Breast epithelium (tissue), 4 donors: ENCODE results near the gene SCD5. TPM values are rescaled to one million over a fixed set of nuclear protein-coding genes. Genes with fewer than 3 reads are reported as not detected.

Experiments used
- DNase-seq, 2 donors: peaks; one replicate each; pipeline ENCODE4 v3.0.0-alpha.2; 2019; ENCODE audit warnings: low spot score in 2 of 2
- H3K27ac ChIP-seq, 2 donors: fragments of 200-600 bp; sonication (generic) in 1 of 2; one replicate each; pipeline ENCODE4 v1.5.1; 2016 to 2019; ENCODE audit warnings: mild to moderate bottlenecking in 1 of 2
- H3K27me3 ChIP-seq, 2 donors: fragments of 200-600 bp; sonication (generic) in 1 of 2; one replicate each; pipeline versions ENCODE4 v1.5.1 to v1.6.0; 2017 to 2019; ENCODE audit warnings: control low read depth in 1 of 2, mild to moderate bottlenecking in 1 of 2
- H3K36me3 ChIP-seq: fragments of 200-600 bp; one replicate; pipeline ENCODE4 v1.5.1; 2019
- H3K4me1 ChIP-seq, 2 donors: fragments of 200-600 bp; sonication (generic); one replicate each; pipeline ENCODE4 v1.5.1; 2016 to 2019; ENCODE audit warnings: control low read depth in 1 of 2
- H3K4me3 ChIP-seq, 3 donors: fragments of 200-600 bp; sonication (generic); 1 replicate in 2 of 3; 2 replicates in 1 of 3; pipeline ENCODE4 v1.5.1; 2016 to 2019; ENCODE audit warnings: mild to moderate bottlenecking in 3 of 3, moderate library complexity in 2 of 3
- H3K9me3 ChIP-seq, 2 donors: fragments of 200-600 bp; sonication (generic) in 1 of 2; one replicate each; pipeline ENCODE4 v1.5.1; 2016 to 2019; ENCODE audit warnings: control low read depth in 1 of 2
- POLR2A ChIP-seq: fragments of 450-650 bp; IDR thresholded peaks from one replicate; pipeline ENCODE4 v1.6.1; 2016; ENCODE audit warnings: antibody characterized with exemption, mild to moderate bottlenecking, moderate library complexity
- POLR2AphosphoS5 ChIP-seq, 3 donors: sonication (generic); formaldehyde crosslinking; IDR thresholded peaks; one replicate each; pipeline ENCODE4 v1.6.1; 2017; ENCODE audit warnings: antibody characterized with exemption in 3 of 3
- intact Hi-C: fragments of 100-400 bp; cut with DNase I; formaldehyde crosslinking; loops from one replicate; pipeline ENCODE4 v1.15.1; 2023; ENCODE audit warnings: low total_unique reads
- total RNA-seq, 3 donors: library from RNA; depleted of rRNA; stranded (reverse); fragments of >200 nt; gene quantifications; one replicate each; pipeline ENCODE4 v1.1.0, GENCODE V29; 2016
- TF ChIP-seq, protein P1 (sequence below), 3 donors: fragments of 450-650 bp; IDR thresholded peaks; one replicate each; pipeline ENCODE4 v1.5.1; 2016 to 2017; ENCODE audit warnings: antibody characterized with exemption in 3 of 3, mild to moderate bottlenecking in 3 of 3, moderate library complexity in 3 of 3

The SCD5 gene
- total RNA-seq, 3 donors from 2014 or later, result 9.8 to 17.0 (median 14.7) TPM

DNA sequence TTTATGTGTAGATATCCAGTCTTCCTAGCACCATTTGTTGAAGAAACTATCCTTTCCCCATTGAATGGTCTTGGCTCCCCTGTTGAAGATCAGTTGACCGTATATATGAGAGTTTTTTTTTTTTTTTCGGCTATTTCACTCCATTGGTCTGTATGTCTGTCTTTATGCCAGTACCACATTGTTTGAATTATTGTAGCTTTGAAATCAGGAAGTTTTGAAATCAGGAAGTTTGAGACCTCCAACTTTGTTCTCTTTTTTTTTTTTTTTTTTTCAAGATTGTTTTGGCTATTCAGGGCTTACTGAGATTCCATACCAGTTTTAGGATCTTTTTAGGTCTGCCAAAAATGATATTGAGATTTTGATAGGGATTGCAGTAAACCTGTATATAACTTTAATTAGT, 4.3 kb upstream of the SCD5 start:
- no peak overlapping the region for H3K27ac ChIP-seq
- no peaks in the 10 kb centered on the region for H3K27me3 ChIP-seq
- no peak overlapping the region for H3K4me3 ChIP-seq
- no peaks in the 10 kb centered on the region for H3K9me3 ChIP-seq
- intact Hi-C loops, result no loop called here
- TF ChIP-seq POLR2AphosphoS5 (IDR thresholded peaks at IDR 0.05), result no peak
- TF ChIP-seq POLR2A, result no peak
- TF ChIP-seq, protein P1, sequence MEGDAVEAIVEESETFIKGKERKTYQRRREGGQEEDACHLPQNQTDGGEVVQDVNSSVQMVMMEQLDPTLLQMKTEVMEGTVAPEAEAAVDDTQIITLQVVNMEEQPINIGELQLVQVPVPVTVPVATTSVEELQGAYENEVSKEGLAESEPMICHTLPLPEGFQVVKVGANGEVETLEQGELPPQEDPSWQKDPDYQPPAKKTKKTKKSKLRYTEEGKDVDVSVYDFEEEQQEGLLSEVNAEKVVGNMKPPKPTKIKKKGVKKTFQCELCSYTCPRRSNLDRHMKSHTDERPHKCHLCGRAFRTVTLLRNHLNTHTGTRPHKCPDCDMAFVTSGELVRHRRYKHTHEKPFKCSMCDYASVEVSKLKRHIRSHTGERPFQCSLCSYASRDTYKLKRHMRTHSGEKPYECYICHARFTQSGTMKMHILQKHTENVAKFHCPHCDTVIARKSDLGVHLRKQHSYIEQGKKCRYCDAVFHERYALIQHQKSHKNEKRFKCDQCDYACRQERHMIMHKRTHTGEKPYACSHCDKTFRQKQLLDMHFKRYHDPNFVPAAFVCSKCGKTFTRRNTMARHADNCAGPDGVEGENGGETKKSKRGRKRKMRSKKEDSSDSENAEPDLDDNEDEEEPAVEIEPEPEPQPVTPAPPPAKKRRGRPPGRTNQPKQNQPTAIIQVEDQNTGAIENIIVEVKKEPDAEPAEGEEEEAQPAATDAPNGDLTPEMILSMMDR (IDR thresholded peaks at IDR 0.05), result no peak
- H3K4me1 ChIP-seq, result no peaks in the 10 kb centered on the region
- no peak for DNase-seq
- no peaks in the 10 kb centered on the region for H3K36me3 ChIP-seq

DNA sequence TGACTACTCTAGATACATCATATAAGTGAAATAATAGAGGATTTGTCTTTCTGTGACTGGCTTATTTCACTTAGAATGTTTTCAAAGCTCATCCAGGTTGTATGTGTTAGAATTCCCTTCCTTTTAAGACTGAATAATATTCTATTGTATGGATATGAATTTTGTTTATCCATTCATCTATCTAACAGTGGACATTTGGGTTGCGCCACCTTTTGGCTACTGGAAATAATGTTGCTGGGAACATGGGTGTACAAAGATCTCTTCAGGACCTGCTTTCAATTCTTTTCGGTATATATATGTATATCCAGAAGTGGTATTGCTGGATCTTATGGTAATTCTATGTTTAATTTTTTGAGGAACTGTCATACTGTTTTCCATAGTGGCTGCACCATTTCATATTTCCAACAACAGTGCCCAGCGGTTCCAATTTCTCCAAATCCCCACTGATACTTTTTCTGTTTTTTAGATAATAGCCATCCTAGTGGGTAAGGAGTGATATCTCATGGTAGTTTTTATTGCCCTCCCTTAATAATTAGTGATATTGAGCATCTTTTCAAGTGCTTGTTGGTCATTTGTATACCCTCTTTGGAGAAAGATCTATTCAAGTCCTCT, 3.4 kb upstream of the SCD5 start:
- Histone ChIP-seq H3K27me3 (no peaks in the 10 kb centered on the region), H3K36me3 (no peaks in the 10 kb centered on the region), H3K4me3 (no peak overlapping the region), H3K4me1 (peaks cover 0 to 4% of the 10 kb centered on the region in 2 donors), H3K9me3 (no peaks in the 10 kb centered on the region), H3K27ac (no peak overlapping the region)
- intact Hi-C loops, result no loop called here
- TF ChIP-seq, protein P1 (IDR thresholded peaks at IDR 0.05), result peak in 1 of 3 donors; percentile 20
- TF ChIP-seq POLR2AphosphoS5 (IDR thresholded peaks at IDR 0.05) (no peak), POLR2A (no peak)
- no peak for DNase-seq

DNA sequence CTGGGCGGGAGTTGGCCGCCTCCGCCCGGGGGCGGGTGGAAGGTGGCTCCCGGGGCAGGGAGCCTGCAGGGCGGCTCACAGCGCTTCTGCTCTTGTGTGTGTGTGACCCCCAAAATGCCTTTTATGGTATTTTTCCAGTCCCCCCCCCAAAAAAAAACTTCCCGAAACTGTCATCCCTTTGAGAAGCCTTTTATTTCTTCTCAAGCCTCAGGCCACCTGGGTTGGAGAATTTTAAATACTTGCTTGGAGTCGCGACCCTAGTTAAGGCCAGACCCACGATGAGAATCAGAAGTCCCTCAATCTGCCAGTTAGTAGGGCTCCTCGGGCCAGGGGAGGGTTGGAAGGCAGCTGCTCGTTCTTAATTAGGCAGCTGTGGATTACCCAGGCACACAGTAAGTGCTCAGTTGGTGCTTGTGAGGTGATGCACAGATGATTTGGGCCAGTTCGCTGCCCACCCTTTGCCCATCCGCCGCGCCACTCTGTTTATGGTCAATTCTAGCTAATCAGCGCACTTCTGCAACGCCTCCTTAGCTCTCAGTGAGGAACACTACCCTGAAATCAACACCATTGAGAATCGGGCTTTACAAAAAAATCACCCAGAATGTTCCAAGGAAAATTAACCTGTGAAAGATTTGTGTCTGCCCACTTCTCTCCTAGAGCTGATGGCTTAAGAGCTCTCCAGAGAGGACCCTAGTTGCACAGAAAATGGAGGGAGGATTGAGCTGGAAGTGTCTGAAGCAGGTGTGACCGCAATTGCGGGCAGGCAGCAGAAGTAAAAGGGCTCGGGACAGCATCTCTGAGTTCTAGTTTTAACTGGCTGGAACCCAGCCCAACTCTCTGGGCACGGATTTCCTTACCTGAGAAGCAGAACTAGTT, 648 bp upstream of the SCD5 start:
- Histone ChIP-seq H3K36me3 (no peaks in the 10 kb centered on the region), H3K27ac (peak overlapping the region in 1 of 2 donors; percentile 25), H3K4me1 (peaks cover 0 to 4% of the 10 kb centered on the region in 2 donors), H3K9me3 (no peaks in the 10 kb centered on the region), H3K4me3 (peak overlapping the region; percentile 78 to 83 (median 81)), H3K27me3 (no peaks in the 10 kb centered on the region)
- DNase-seq, result no peak
- TF ChIP-seq POLR2AphosphoS5 (IDR thresholded peaks at IDR 0.05), result no peak
- TF ChIP-seq, protein P1 (IDR thresholded peaks at IDR 0.05), result no peak
- intact Hi-C loops, result no loop called here

DNA sequence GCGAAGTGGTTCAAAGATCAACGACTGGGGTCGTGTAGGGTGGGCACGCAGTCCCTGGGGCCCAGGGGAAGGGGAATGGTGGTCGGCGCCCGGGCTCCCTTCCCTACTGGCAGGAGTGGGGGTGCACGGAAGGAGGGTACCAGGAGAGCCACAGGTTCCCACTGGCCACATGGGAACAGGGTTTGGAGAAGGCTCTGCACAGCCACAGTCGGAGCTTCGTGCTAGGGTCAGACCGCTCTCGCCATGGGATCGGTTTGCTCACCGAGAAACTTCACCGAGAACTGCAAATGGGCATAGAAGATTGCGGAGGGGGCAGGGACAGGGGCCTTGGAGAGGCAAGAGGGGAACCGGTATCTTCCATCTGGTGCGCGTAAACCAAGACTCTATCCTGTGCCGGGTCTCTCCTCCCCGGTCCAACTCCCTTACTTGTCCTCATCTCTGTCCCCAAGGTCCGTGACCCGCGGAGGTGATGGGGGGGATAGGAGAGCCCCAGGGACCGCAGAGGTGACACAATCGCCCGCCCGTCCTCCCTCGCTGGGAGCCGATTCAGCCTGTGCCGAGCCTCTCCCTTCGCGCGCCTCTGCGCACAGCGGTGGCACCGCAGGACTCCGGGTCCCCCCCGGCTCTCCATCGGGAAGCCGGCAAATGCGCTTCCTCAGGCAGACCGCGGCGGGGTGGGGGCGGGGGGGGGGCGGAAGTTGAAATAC, 1.0 kb downstream of the SCD5 start:
- no peaks in the 10 kb centered on the region for H3K9me3 ChIP-seq
- H3K36me3 ChIP-seq, result no peaks in the 10 kb centered on the region
- intact Hi-C loops, result no loop called here
- no peak for DNase-seq
- peaks cover 0 to 4% of the 10 kb centered on the region in 2 donors for H3K4me1 ChIP-seq
- no peak for TF ChIP-seq POLR2AphosphoS5 (IDR thresholded peaks at IDR 0.05)
- peak overlapping the region in 1 of 2 donors; percentile 25 for H3K27ac ChIP-seq
- H3K27me3 ChIP-seq, result no peaks in the 10 kb centered on the region
- H3K4me3 ChIP-seq, result peak overlapping the region; percentile 78 to 83 (median 81)

DNA sequence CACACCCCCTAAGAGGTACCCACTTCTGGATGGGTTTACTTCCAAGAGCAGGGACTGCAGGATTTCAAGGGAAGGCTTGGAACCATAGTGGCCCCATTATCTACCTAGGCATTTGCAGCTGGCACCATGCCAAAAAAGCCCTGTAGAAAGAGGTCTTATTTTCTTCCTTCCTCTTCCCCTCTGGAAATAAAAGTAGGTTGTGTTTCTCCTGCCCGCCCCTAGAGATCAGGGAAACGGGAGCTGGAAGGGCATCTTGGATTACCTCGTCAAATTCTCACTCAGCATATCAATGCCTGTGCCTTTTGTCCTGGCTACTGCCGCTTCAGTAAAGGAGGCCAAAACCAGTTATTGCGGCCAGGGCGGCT, 1.6 kb downstream of the SCD5 start:
- Histone ChIP-seq H3K4me3 (peak overlapping the region; percentile 78 to 83 (median 81)), H3K27ac (no peak overlapping the region), H3K27me3 (no peaks in the 10 kb centered on the region), H3K36me3 (no peaks in the 10 kb centered on the region), H3K4me1 (peaks cover 0 to 4% of the 10 kb centered on the region in 2 donors), H3K9me3 (no peaks in the 10 kb centered on the region)
- no peak for DNase-seq
- intact Hi-C loops, result no loop called here
- TF ChIP-seq POLR2A (no peak), POLR2AphosphoS5 (IDR thresholded peaks at IDR 0.05) (no peak)
- TF ChIP-seq, protein P1 (IDR thresholded peaks at IDR 0.05), result no peak
